Ammon's horn (tissue), 1 donor: ENCODE measurements around the gene VCL.
"Not testable (repeated sequence)": the region's sequence is repeated elsewhere in the genome, so short reads cannot be mapped to it uniquely, and the experiment has no call there.

Experiments used
- DNase-seq: peaks from one replicate; pipeline ENCODE4 v3.0.0-alpha.2; 2016; ENCODE audit warnings: low spot score

VCL gene

GRCh38 chr10:74039561-74040145, 41.7 kb downstream of the VCL start:
- DNase-seq, result peak; percentile 60

- DNase-seq, result no peak
These were observed 42.5 kb downstream of the VCL start for GRCh38 chr10:74040200-74041126.

- no peak for DNase-seq
These were observed 46.5 kb downstream of the VCL start for GRCh38 chr10:74044419-74044818.

GRCh38 chr10:74047304-74047703, 49.4 kb downstream of the VCL start:
- no peak for DNase-seq

- DNase-seq, result no peak
These were observed 50.0 kb downstream of the VCL start for GRCh38 chr10:74047871-74048270.

GRCh38 chr10:74048433-74048832, 50.5 kb downstream of the VCL start:
- DNase-seq, result no peak

- no peak for DNase-seq
These were observed 52.0 kb downstream of the VCL start for GRCh38 chr10:74049955-74050354.

GRCh38 chr10:74050653-74051052, 52.7 kb downstream of the VCL start:
- no peak for DNase-seq

GRCh38 chr10:74051736-74052342, 53.9 kb downstream of the VCL start:
- no peak for DNase-seq

GRCh38 chr10:74052994-74053393, 55.1 kb downstream of the VCL start:
- no peak for DNase-seq

GRCh38 chr10:74055383-74056049, 57.6 kb downstream of the VCL start:
- DNase-seq, result no peak

GRCh38 chr10:74056050-74056818, 58.3 kb downstream of the VCL start:
- no peak for DNase-seq

GRCh38 chr10:74058071-74058470, 60.2 kb downstream of the VCL start:
- DNase-seq, result no peak

GRCh38 chr10:74058658-74059057, 60.7 kb downstream of the VCL start:
- DNase-seq, result no peak

- DNase-seq, result no peak
These were observed 63.2 kb downstream of the VCL start for GRCh38 chr10:74061104-74061503.

GRCh38 chr10:74061978-74062377, 64.1 kb downstream of the VCL start:
- DNase-seq, result not testable (repeated sequence)

GRCh38 chr10:74063256-74063655, 65.3 kb downstream of the VCL start:
- DNase-seq, result no peak

GRCh38 chr10:74067373-74068352, 69.7 kb downstream of the VCL start:
- no peak for DNase-seq

- DNase-seq, result peak; percentile 17
These were observed 73.2 kb downstream of the VCL start for GRCh38 chr10:74071157-74071556.

GRCh38 chr10:74072503-74072902, 74.6 kb downstream of the VCL start:
- DNase-seq, result no peak

- DNase-seq, result no peak
These were observed 78.0 kb downstream of the VCL start for GRCh38 chr10:74075906-74076305.
